ENCODE measurements around the gene CCDC170. TPM values are rescaled to one million over a fixed set of nuclear protein-coding genes. Genes with fewer than 3 reads are reported as not detected.

Gene CCDC170
- total and polyA plus RNA-seq, 2 of the 8 experiments (the other 6 are each of a cell fraction or from before 2014, with no cell fraction given) = 0.06 to 0.09 TPM

DNA sequence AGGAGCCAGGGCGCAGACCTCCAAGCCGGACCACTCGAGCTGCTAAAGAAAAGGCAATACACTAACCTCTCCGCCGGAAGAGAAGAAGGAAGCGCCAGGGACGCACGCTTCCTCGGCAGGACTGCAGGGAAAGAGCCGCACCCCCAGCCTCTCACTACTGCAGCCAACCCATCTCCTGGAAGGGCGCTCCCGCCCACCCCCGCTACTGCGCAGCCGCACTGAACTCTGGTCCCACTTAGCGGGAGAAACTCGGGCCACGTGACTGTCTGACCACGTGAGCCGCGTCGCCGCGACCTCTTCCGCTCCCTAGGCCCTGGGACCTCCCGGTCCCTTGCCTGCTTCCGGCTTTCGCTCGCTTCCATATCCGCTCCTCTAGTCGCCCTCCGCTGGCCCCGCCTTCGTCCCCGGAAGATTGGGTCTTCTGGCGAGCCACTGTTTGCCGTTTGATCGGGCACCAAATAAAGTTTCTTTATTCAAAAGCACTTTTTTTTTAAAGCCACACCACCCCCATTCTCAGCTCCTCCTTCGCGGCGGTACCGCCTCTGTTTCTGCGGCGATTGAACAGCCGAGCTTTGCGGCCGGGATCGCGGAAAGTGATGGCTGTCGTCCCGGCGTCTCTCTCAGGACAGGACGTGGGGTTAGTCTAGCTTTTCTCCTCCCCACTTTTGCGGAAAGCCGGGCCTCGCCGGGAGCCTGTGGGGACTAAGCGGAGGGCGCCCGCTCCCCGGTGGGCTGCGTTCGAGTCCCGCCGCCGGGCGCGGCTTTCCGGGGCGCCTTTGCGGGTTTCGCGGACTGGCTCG lies 41.7 kb upstream of the CCDC170 start, which contains the start of gene RMND1 (continued):
- TF ChIP-seq BCL11A (IDR thresholded peaks at IDR 0.05; ENCODE audit: low read depth in 2 of 2, low read length in 2 of 2) (no peak), EGR1 (IDR thresholded peaks at IDR 0.05; ENCODE audit: borderline replicate concordance, low read depth, low read length) (peak; percentile 93), KDM1A (IDR thresholded peaks at IDR 0.05; ENCODE audit: borderline replicate concordance, low read length) (0 out of 2 replicates have a peak, but pooled peaks have one; percentile 6), CTBP2 (IDR thresholded peaks at IDR 0.05; ENCODE audit: borderline replicate concordance, insufficient read depth, insufficient read length, low read length) (no peak), CHD2 (IDR thresholded peaks at IDR 0.05; ENCODE audit: low read length) (peak; percentile 5; the same call in 1 of the 2 replicates), SP1 (IDR thresholded peaks at IDR 0.05; ENCODE audit: low read depth, low read length) (peak; percentile 87), KDM5A (IDR thresholded peaks at IDR 0.05; ENCODE audit: low read length) (peak; percentile 41; the same call in 1 of the 2 replicates), NANOG (IDR thresholded peaks at IDR 0.05; ENCODE audit: insufficient read depth, low read depth, low read length, poor library complexity, severe bottlenecking) (peak; percentile 68), TEAD4 (IDR thresholded peaks at IDR 0.05; ENCODE audit: low read depth, low read length) (peak; percentile 18; the same call in 1 of the 2 replicates), SRF (IDR thresholded peaks at IDR 0.05; ENCODE audit: low read depth, low read length) (0 out of 2 replicates have a peak, but pooled peaks have one; percentile 28), JUND (IDR thresholded peaks at IDR 0.05; ENCODE audit: low read length) (0 out of 2 replicates have a peak, but pooled peaks have one; percentile 22), CBX5 (IDR thresholded peaks at IDR 0.05; ENCODE audit: low read depth, low read length) (no peak), SIRT6 (IDR thresholded peaks at IDR 0.05; ENCODE audit: low read length) (no peak), MAFK (IDR thresholded peaks at IDR 0.05; ENCODE audit: low read depth, low read length) (no peak), GABPA (IDR thresholded peaks at IDR 0.05; ENCODE audit: borderline replicate concordance, insufficient read depth, low read length) (peak; percentile 80; the same call in 1 of the 2 replicates), TBP (IDR thresholded peaks at IDR 0.05; ENCODE audit: low read depth, low read length) (peak; percentile 73), RBBP5 (IDR thresholded peaks at IDR 0.05; ENCODE audit: borderline replicate concordance, low read depth, low read length) (peak; percentile 98; the same call in 1 of the 2 replicates), RAD21 (IDR thresholded peaks at IDR 0.05 in 1 of 2, conservative IDR thresholded peaks at IDR 0.05 in 1 of 2; ENCODE audit: low read depth in 2 of 2, low read length in 2 of 2) (no peak), RNF2 (IDR thresholded peaks at IDR 0.05; ENCODE audit: borderline replicate concordance, low read depth, low read length, missing control alignments, poor library complexity, severe bottlenecking) (no peak)
- TF ChIP-seq, protein P1, sequence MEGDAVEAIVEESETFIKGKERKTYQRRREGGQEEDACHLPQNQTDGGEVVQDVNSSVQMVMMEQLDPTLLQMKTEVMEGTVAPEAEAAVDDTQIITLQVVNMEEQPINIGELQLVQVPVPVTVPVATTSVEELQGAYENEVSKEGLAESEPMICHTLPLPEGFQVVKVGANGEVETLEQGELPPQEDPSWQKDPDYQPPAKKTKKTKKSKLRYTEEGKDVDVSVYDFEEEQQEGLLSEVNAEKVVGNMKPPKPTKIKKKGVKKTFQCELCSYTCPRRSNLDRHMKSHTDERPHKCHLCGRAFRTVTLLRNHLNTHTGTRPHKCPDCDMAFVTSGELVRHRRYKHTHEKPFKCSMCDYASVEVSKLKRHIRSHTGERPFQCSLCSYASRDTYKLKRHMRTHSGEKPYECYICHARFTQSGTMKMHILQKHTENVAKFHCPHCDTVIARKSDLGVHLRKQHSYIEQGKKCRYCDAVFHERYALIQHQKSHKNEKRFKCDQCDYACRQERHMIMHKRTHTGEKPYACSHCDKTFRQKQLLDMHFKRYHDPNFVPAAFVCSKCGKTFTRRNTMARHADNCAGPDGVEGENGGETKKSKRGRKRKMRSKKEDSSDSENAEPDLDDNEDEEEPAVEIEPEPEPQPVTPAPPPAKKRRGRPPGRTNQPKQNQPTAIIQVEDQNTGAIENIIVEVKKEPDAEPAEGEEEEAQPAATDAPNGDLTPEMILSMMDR (IDR thresholded peaks at IDR 0.05; ENCODE audit: control extremely low read depth in 1 of 3, insufficient read depth in 1 of 3, low read depth in 1 of 3, low read length in 3 of 3) = no peak
